Measurements from ENCODE around the gene SP140L. TPM values are rescaled to one million over a fixed set of nuclear protein-coding genes. Genes with fewer than 3 reads are reported as not detected.

Gene SP140L
- total RNA-seq, 1 donor from 2014 or later, result 2.2 TPM

DNA sequence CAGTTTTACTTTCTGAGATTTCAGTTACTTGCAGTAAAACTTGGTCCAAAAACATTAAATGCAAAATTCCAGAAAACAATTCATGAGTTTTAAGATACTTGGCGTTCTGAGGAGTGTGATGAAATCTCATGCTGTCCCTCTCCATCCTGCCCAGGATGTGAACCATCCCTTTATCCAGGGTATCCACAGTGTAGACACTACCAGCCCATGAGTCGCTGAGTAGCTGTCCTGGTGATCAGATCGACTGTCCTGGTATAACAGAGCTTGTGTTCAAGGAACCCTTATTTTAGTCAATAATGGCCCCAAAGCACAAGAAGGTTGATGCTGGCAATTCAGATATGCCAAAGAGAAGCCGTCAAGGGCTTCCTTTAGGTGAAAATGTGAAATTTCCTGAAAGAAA lies 92.2 kb downstream of the SP140L start:
- DNase-seq (ENCODE audit: low read depth, low spot score), result no peak
- H3K4me1 Mint-ChIP-seq, result no peaks in the 10 kb centered on the region
- H3K9me3 Mint-ChIP-seq, result no peaks in the 10 kb centered on the region
- peaks cover 20% of the 10 kb centered on the region for H3K27me3 Mint-ChIP-seq (ENCODE audit: low read depth)
- H3K27ac Mint-ChIP-seq (ENCODE audit: unreplicated experiment), result no peak overlapping the region
- no peaks in the 10 kb centered on the region for H3K36me3 Mint-ChIP-seq (ENCODE audit: low read depth)
- no peak for TF ChIP-seq CTCF (conservative IDR thresholded peaks at IDR 0.05)
- H3K4me3 Mint-ChIP-seq, result no peak overlapping the region

DNA sequence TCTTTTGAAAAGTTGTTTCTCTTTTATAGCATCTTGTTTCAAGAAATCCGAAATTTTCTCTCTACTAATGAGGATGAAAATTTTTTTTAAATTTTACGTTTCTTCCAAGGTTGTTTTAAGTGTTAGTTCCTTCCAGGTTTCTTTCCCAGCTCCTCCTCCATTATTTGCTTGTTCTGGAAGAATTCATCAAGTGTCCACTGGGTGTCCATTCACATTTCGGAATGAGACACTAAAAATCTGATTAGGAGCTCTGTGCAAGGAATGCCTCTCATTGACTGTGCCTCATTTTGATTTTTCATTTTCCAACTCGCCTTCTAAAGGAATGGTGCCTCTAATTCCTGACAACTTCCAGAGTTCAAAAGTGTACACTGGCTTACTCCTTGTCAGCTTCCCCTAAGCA lies 95.2 kb downstream of the SP140L start:
- peak; percentile 23 for TF ChIP-seq CTCF (conservative IDR thresholded peaks at IDR 0.05)
- Mint-ChIP-seq H3K4me3 (no peak overlapping the region), H3K36me3 (ENCODE audit: low read depth) (no peaks in the 10 kb centered on the region), H3K27ac (ENCODE audit: unreplicated experiment) (no peak overlapping the region), H3K4me1 (no peaks in the 10 kb centered on the region), H3K27me3 (ENCODE audit: low read depth) (peaks cover 16% of the 10 kb centered on the region), H3K9me3 (no peaks in the 10 kb centered on the region)
- no peak for DNase-seq (ENCODE audit: low read depth, low spot score)

- Mint-ChIP-seq H3K9me3 (no peaks in the 10 kb centered on the region), H3K4me1 (no peaks in the 10 kb centered on the region), H3K27me3 (ENCODE audit: low read depth) (peaks cover 16% of the 10 kb centered on the region), H3K27ac (ENCODE audit: unreplicated experiment) (no peak overlapping the region), H3K36me3 (ENCODE audit: low read depth) (no peaks in the 10 kb centered on the region), H3K4me3 (no peak overlapping the region)
- no peak for DNase-seq (ENCODE audit: low read depth, low spot score)
- TF ChIP-seq CTCF (conservative IDR thresholded peaks at IDR 0.05), result no peak
These were observed 97.0 kb downstream of the SP140L start for GRCh38 chr2:230423851-230424458.

GRCh38 chr2:230425377-230425776 lies 98.4 kb downstream of the SP140L start:
- peaks cover 2% of the 10 kb centered on the region for H3K36me3 Mint-ChIP-seq (ENCODE audit: low read depth)
- no peak for DNase-seq (ENCODE audit: low read depth, low spot score)
- no peak overlapping the region for H3K27ac Mint-ChIP-seq (ENCODE audit: unreplicated experiment)
- no peak for TF ChIP-seq CTCF (conservative IDR thresholded peaks at IDR 0.05)
- H3K4me1 Mint-ChIP-seq, result no peaks in the 10 kb centered on the region
- no peak overlapping the region for H3K4me3 Mint-ChIP-seq
- peaks cover 4% of the 10 kb centered on the region for H3K9me3 Mint-ChIP-seq
- H3K27me3 Mint-ChIP-seq (ENCODE audit: low read depth), result peaks cover 9% of the 10 kb centered on the region

- Mint-ChIP-seq H3K27ac (ENCODE audit: unreplicated experiment) (no peak overlapping the region), H3K4me3 (no peak overlapping the region), H3K27me3 (ENCODE audit: low read depth) (no peaks in the 10 kb centered on the region), H3K36me3 (ENCODE audit: low read depth) (peaks cover 2% of the 10 kb centered on the region), H3K4me1 (no peaks in the 10 kb centered on the region), H3K9me3 (peaks cover 5% of the 10 kb centered on the region)
- no peak for TF ChIP-seq CTCF (conservative IDR thresholded peaks at IDR 0.05)
- DNase-seq (ENCODE audit: low read depth, low spot score), result no peak
These were observed 102.5 kb downstream of the SP140L start for GRCh38 chr2:230429513-230429912.
